ENCODE results near the gene ZNF655.

- TF ChIP-seq CREB1 (CRISPR knock-in tag; IDR thresholded peaks at IDR 0.05) (no peak), MXD4 (CRISPR knock-in tag; IDR thresholded peaks at IDR 0.05; ENCODE audit: borderline replicate concordance) (no peak), MLX (CRISPR knock-in tag; IDR thresholded peaks at IDR 0.05) (no peak)
Observed at GRCh38 chr7:99554939-99555338, 3.5 kb upstream of the ZNF655 start.

All from WTC11 (cell line).